IPS DF 6.9 (cell line): ENCODE data around the gene SH2D2A.

Experiments
- DNase-seq: peaks from one replicate; pipeline ENCODE4 v3.0.0-alpha.2; 2013; ENCODE audit warnings: low read depth, low spot score
- H3K27ac ChIP-seq: one replicate; pipeline ENCODE4 v1.5.1; 2013; ENCODE audit warnings: low read length, control low read depth
- H3K27me3 ChIP-seq: 2 replicates; pipeline ENCODE4 v1.6.1; 2013; ENCODE audit warnings: mild to moderate bottlenecking, low read length; ENCODE audit not compliant: control insufficient read depth, insufficient read depth
- H3K36me3 ChIP-seq: 2 replicates; pipeline ENCODE4 v1.6.1; 2013; ENCODE audit warnings: low read length; ENCODE audit not compliant: control insufficient read depth, insufficient read depth
- H3K4me1 ChIP-seq: 2 replicates; pipeline ENCODE4 v1.6.1; 2013; ENCODE audit warnings: low read length; ENCODE audit not compliant: control insufficient read depth, insufficient read depth
- H3K4me3 ChIP-seq: 2 replicates; pipeline ENCODE4 v1.5.1; 2013; ENCODE audit warnings: mild to moderate bottlenecking, low read length
- H3K9me3 ChIP-seq: 2 replicates; pipeline ENCODE4 v1.6.1; 2013; ENCODE audit warnings: low read length, inconsistent platforms; ENCODE audit not compliant: control insufficient read depth, insufficient read depth
- WGBS: extraction: QIAGEN DNeasy Blood & Tissue Kit; methylation state at CpG from one replicate; pipeline ENCODE4 v1.1.7; 2013; ENCODE audit warnings: mixed read lengths, missing lambda C conversion rate; ENCODE audit not compliant: insufficient read length, insufficient coverage; 5-methylcytosine and 5-hydroxymethylcytosine counted together

The SH2D2A gene

DNA sequence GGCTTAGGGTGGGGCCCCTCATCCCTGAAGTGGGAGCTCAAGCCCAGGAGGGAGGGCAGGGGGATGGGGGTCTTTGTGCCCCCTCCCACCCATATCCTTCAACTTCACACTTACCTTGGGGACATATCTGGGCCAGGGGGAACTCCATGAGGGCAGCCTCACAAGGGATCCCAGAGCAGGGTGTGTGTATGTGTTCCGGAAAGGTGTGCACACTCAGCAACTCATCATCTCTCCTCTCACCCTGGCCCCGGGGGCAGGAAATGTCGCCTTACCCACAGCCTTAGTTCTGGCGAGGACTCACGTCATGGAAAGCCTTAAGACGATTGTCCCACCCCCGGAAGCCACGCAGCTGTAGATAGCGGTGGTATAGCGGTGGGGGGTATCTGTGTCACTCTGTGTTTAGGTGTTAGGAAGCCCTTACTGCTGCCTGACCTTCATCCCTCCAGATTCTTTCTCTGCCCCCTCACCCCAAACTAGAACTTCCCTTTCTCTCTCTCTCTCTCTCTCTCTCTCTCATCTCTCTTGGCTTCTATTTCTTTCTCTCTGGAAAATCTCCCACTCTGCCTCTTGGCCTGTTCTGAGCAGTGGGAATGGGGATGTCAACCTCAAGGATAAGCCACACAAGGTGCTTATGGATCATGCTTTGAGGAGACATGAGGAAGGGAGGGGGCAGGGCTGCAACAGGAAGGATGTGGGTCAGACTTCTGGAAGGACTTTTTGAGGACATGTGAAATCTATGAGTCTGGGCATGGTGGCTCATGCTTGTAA is at the start of gene SH2D2A:
Gene SH2D2A, minus strand, starts transcription at position 288 of the 768 bp plus-strand sequence. Its CDS starts 140 bp downstream, at position 148.
- Histone ChIP-seq H3K4me3 (no peak within 1 kb of the TSS), H3K27me3 (peaks cover 14% of the 10 kb centered on the region; the same call in 1 of the 2 replicates)

DNA sequence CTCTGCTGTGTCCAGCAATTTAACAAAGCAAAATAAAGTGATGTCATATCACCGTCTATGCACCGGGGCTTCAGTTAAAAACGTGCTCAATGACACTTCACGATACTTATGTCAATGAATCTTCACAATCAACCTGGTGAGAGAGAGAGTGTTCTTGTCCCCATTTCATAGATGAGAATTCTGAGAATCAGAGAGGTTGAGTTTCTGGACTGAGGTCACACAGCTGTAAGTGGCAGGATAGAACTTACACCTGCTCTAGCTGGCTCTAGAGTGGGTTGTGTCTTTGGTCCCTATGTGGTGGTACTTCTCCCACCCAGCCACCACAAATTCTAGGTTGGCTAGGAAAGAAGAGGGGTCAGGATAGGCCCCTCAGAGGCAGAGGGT is 49.2 kb upstream of the SH2D2A start:
- Histone ChIP-seq H3K27ac (no peak overlapping the region), H3K4me3 (no peak overlapping the region), H3K4me1 (peaks cover 3% of the 10 kb centered on the region; the same call in 1 of the 2 replicates), H3K27me3 (peaks cover 33% of the 10 kb centered on the region), H3K9me3 (no peaks in the 10 kb centered on the region), H3K36me3 (no peaks in the 10 kb centered on the region)
- no CpG with 5 or more reads among the region's 4 CpGs for WGBS
- DNase-seq = no peak

More for the DNA sequence above, at the start of gene SH2D2A:
- Histone ChIP-seq H3K36me3 (no peaks in the 10 kb centered on the region), H3K27ac (no peak within 1 kb of the TSS), H3K9me3 (no peaks in the 10 kb centered on the region), H3K4me1 (0 out of 2 replicates have a peak, but pooled peaks cover 3% of the 10 kb centered on the region)
- WGBS = no CpG with 5 or more reads among the region's 10 CpGs
- DNase-seq = no peak

- no peak for DNase-seq
- no CpG with 5 or more reads among the region's 9 CpGs for WGBS
- Histone ChIP-seq H3K27ac (no peak overlapping the region), H3K4me1 (peaks cover 3% of the 10 kb centered on the region; the same call in 1 of the 2 replicates), H3K36me3 (no peaks in the 10 kb centered on the region), H3K4me3 (no peak overlapping the region), H3K9me3 (no peaks in the 10 kb centered on the region), H3K27me3 (peaks cover 37% of the 10 kb centered on the region)
Observed at GRCh38 chr1:156865258-156865657, 48.6 kb upstream of the SH2D2A start.

DNA sequence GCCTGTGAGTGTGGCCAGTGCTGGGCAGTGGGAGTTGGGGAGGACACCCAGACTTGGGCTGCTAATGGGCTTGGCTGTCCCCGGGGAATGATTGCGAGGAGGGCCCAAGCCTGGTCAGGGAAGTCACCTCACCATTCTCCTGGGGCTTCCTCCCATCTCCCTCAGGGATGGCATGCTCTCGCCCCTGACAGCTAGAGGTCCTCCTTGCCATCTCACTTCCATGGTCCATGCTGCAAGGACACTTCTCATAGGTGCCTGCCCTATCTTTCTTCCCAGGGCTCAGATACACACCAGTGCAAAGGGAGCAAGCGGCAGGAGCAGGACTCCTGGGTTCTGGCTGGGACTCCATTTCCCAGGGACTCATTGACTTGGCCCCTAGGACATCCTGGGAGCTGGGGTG is 48.1 kb upstream of the SH2D2A start:
- H3K9me3 ChIP-seq = no peaks in the 10 kb centered on the region
- H3K4me3 ChIP-seq = no peak overlapping the region
- H3K36me3 ChIP-seq = no peaks in the 10 kb centered on the region
- WGBS = no CpG with 5 or more reads among the region's 4 CpGs
- DNase-seq = no peak
- peaks cover 41% of the 10 kb centered on the region for H3K27me3 ChIP-seq
- peaks cover 3% of the 10 kb centered on the region; the same call in 1 of the 2 replicates for H3K4me1 ChIP-seq
- H3K27ac ChIP-seq = no peak overlapping the region

- Histone ChIP-seq H3K4me3 (no peak overlapping the region), H3K27ac (no peak overlapping the region), H3K36me3 (no peaks in the 10 kb centered on the region), H3K4me1 (peaks cover 3% of the 10 kb centered on the region; the same call in 1 of the 2 replicates), H3K27me3 (peaks cover 52% of the 10 kb centered on the region), H3K9me3 (no peaks in the 10 kb centered on the region)
- WGBS = no CpG with 5 or more reads among the region's 7 CpGs
- no peak for DNase-seq
Observed at GRCh38 chr1:156863631-156864030, 47.0 kb upstream of the SH2D2A start.

DNA sequence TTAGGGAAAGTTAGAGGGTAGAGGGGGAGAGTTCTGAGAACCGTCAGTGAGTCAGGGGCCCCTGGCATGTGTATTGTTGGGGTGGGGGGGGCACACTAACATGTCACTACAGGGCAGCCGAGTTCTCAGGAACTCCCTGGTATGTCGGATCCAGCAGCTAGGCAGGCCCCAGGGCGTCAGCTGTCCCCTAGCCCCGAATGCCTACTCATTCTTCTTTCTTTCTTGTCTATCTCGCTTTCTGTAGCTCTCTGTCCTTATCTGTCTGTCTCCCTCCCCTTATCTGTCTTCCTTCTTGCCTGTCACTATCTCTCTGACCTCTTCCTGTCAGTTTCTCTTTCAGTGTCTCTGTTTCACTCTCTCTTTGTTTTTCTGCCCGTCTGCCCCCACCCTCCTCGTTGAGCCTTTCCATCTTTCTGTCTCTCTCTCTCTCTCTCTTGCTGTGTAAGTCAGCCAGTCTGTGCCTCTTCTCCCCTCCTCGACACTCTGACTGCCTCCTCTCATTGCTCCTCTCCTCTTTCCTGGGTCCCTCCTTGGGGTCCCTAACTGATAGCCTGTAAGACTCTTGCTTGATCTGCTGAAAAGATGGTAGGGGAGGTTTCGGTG is 46.5 kb upstream of the SH2D2A start:
- Histone ChIP-seq H3K36me3 (no peaks in the 10 kb centered on the region), H3K27me3 (peaks cover 57% of the 10 kb centered on the region), H3K4me1 (peaks cover 3% of the 10 kb centered on the region; the same call in 1 of the 2 replicates), H3K27ac (no peak overlapping the region), H3K9me3 (no peaks in the 10 kb centered on the region), H3K4me3 (no peak overlapping the region)
- no peak for DNase-seq
- no CpG with 5 or more reads among the region's 10 CpGs for WGBS

DNA sequence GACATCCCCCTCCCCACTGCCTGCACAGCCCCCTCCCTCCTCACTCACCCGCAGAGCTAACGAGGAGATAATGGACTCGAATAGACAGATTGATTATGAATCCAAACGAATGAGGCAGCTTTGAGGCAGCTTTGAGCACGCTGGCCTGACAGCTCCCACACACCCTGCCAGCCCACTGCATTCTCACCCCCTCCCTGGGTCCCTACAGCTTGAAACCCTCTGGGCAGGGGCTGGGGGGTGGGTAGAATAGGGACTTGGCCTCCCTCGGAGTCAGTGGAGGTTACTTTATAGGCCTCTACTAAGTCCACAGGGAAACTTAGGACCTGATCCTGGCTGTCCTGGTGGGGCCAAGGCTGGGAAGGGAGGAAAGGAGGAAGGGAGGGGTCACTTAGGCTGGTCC is 45.9 kb upstream of the SH2D2A start:
- Histone ChIP-seq H3K36me3 (no peaks in the 10 kb centered on the region), H3K4me3 (no peak overlapping the region), H3K27ac (no peak overlapping the region), H3K27me3 (peaks cover 62% of the 10 kb centered on the region), H3K9me3 (no peaks in the 10 kb centered on the region), H3K4me1 (peaks cover 3% of the 10 kb centered on the region; the same call in 1 of the 2 replicates)
- no peak for DNase-seq
- no CpG with 5 or more reads among the region's 6 CpGs for WGBS

GRCh38 chr1:156860628-156861423 is 44.2 kb upstream of the SH2D2A start, which contains the start of gene NTRK1:
Gene NTRK1 (plus strand): TSS chr1:156860865. CDS start chr1:156860935, 70 bp downstream.
- no peaks in the 10 kb centered on the region for H3K36me3 ChIP-seq
- H3K27me3 ChIP-seq = peaks cover 77% of the 10 kb centered on the region
- peaks cover 2% of the 10 kb centered on the region; the same call in 1 of the 2 replicates for H3K4me1 ChIP-seq
- no peak for DNase-seq
- no peaks in the 10 kb centered on the region for H3K9me3 ChIP-seq
- WGBS = no CpG with 5 or more reads among the region's 69 CpGs
- H3K4me3 ChIP-seq = peak within 1 kb of the TSS; percentile 30; the same call in 1 of the 2 replicates
- H3K27ac ChIP-seq = no peak within 1 kb of the TSS

- DNase-seq = no peak
- peaks cover 77% of the 10 kb centered on the region for H3K27me3 ChIP-seq
- WGBS = no CpG with 5 or more reads among the region's 35 CpGs
Observed at GRCh38 chr1:156860113-156860627, 43.5 kb upstream of the SH2D2A start.

More at GRCh38 chr1:156860113-156860627, 43.5 kb upstream of the SH2D2A start:
- H3K4me3 ChIP-seq = peak overlapping the region; percentile 30; the same call in 1 of the 2 replicates
- no peaks in the 10 kb centered on the region for H3K9me3 ChIP-seq
- no peak overlapping the region for H3K27ac ChIP-seq
- H3K4me1 ChIP-seq = peaks cover 2% of the 10 kb centered on the region; the same call in 1 of the 2 replicates
- H3K36me3 ChIP-seq = no peaks in the 10 kb centered on the region
